Mucosa of rectum (tissue), 2 donors: Measurements from ENCODE around the gene NHEJ1.

Experiments
- H3K27ac ChIP-seq, 2 donors: one replicate each; pipeline ENCODE4 v1.7.0; 2013; ENCODE audit warnings: inconsistent platforms in 2 of 2, low read depth in 2 of 2, low read length in 2 of 2
- H3K27me3 ChIP-seq, 2 donors: one replicate each; pipeline ENCODE4 v1.7.0; 2013; ENCODE audit warnings: low read length in 2 of 2; ENCODE audit not compliant: control insufficient read depth in 2 of 2, insufficient read depth in 2 of 2
- H3K36me3 ChIP-seq, 2 donors: one replicate each; pipeline ENCODE4 v1.7.0; 2013; ENCODE audit warnings: low read length in 2 of 2; ENCODE audit not compliant: control insufficient read depth in 2 of 2, insufficient read depth in 2 of 2
- H3K4me1 ChIP-seq, 2 donors: one replicate each; pipeline ENCODE4 v1.7.0; 2013; ENCODE audit warnings: low read length in 2 of 2, mild to moderate bottlenecking in 1 of 2; ENCODE audit not compliant: control insufficient read depth in 2 of 2, insufficient read depth in 2 of 2
- H3K4me3 ChIP-seq, 2 donors: one replicate each; pipeline ENCODE4 v1.7.0; 2013; ENCODE audit warnings: low read length in 2 of 2
- H3K9ac ChIP-seq, 2 donors: one replicate each; pipeline ENCODE4 v1.7.0; 2013; ENCODE audit warnings: low read length in 2 of 2, low read depth in 1 of 2, mild to moderate bottlenecking in 1 of 2
- H3K9me3 ChIP-seq, 2 donors: one replicate each; pipeline ENCODE4 v1.7.0; 2013; ENCODE audit warnings: low read length in 2 of 2; ENCODE audit not compliant: control insufficient read depth in 2 of 2
- donor health status: healthy.
- donor health status: Normal muscosa, but diverticular disease.

Gene NHEJ1

DNA sequence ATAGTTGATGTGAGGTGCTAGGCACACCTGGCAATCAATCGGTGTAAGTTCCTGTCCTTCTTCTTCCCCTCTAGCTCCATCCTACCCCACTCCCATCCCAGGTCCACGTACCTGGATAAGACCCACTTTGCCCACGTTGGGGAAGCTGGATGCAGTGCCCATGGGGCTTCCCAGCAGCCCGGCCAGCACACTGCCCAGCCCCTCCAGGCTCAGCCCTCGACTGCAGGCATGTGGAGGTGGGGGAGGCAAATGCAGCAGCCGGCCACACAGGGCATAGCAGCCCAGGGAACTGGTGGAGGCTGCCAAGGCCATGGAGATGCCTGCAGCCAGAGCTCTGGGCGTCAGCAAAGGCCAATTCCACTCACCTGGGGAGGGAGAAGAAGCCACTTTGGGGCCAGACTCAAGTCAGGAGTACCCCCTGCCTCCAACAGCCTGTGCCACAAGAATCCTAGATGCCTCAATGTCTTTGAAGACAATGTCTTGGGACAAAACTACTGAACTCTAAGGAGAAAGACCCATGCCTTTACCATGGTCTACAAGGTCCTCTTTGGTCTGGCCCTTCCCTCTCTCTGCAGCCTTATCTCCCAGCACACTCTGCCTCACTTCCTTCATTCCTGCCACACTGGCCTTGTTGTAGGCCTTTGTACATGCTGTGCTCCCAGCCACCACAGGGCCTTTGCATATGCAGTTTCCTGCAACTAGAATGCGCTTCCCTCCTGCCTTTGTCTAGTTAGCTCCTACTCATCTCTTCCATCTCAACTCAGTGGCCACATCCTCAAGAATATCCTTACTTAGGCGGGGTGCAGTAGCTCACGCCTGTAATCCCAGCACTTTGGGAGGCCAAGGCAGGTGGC lies 4.7 kb upstream of the NHEJ1 start:
- no peak overlapping the region for H3K4me3 ChIP-seq
- H3K36me3 ChIP-seq, result no peaks in the 10 kb centered on the region
- H3K4me1 ChIP-seq, result peaks cover 5 to 8% of the 10 kb centered on the region in 2 donors
- no peaks in the 10 kb centered on the region for H3K9me3 ChIP-seq
- no peak overlapping the region for H3K27ac ChIP-seq
- no peaks in the 10 kb centered on the region for H3K27me3 ChIP-seq
- no peak overlapping the region for H3K9ac ChIP-seq

DNA sequence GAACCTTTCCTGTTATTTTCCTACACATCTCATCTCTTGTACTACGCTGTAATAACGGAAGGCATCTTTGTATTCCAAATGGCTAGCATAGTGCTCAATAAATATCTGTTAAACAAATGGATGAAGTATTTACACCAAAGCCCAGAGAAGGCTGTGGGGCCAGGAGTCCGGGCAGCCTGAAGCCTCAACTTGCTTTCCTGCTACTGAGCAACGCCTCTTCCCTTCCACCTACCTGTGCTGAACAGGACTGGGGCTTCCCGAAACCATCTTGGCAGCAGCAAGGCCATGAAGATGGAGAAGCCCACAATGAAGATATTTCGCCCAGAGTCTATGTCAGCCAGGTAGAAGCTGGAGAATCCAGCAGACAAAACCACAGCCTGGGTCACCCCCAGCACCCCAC lies 2.5 kb upstream of the NHEJ1 start:
- Histone ChIP-seq H3K9ac (no peak overlapping the region), H3K27me3 (no peaks in the 10 kb centered on the region), H3K27ac (no peak overlapping the region)

DNA sequence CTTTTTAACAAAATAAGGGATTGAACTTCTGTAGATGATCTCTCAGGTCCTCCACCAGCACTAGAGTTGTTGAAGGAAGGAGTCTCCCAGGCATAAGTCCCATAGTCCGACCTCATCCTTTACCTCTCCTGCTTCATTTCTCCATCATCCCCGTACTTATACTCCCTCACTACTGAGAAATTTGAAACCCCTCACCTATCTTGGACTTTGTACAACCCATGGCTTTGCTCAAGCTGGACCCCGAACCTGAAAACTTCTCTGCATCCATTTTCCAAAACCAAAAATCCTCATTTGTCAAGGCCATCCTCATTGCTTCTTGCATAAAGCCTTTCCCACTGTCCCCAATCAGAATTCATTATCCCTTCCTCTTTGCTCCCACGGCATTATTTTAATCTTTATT lies 482 bp upstream of the NHEJ1 start:
- peak overlapping the region; percentile 83 to 86 for H3K4me3 ChIP-seq
- no peaks in the 10 kb centered on the region for H3K27me3 ChIP-seq
- no peaks in the 10 kb centered on the region for H3K9me3 ChIP-seq
- H3K9ac ChIP-seq, result peak overlapping the region in 1 of 2 donors; percentile 89
- H3K36me3 ChIP-seq, result peaks cover 9 to 12% of the 10 kb centered on the region in 2 donors
- H3K4me1 ChIP-seq, result peaks cover 8 to 10% of the 10 kb centered on the region in 2 donors
- peak overlapping the region; percentile 92 to 94 for H3K27ac ChIP-seq

More for the DNA sequence above, 2.5 kb upstream of the NHEJ1 start:
- Histone ChIP-seq H3K4me3 (no peak overlapping the region), H3K9me3 (no peaks in the 10 kb centered on the region), H3K4me1 (peaks cover 8 to 10% of the 10 kb centered on the region in 2 donors), H3K36me3 (peaks cover 0 to 1% of the 10 kb centered on the region in 2 donors)

DNA sequence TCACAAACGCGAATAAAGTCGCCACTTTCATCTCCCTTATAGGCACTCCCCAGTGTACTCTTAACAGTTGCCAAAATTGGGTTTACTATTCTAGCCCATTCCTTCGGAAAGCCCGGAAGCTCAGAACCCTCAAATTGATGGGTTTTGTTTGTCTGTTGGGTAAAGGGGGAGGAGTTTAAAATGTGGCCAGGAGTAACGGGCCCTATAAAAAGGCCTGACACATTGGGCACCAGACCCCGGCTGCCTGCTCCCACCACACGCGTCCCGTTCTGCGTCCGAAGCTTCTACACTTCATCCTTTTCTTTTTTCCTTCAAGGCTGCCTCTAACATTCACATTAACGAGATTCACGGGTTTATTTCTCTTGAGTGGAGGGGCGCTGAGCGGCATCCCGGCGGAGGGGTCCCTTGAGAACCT lies 837 bp downstream of the NHEJ1 start:
- Histone ChIP-seq H3K9ac (peak overlapping the region; percentile 41 to 50), H3K4me1 (peaks cover 8 to 10% of the 10 kb centered on the region in 2 donors), H3K9me3 (no peaks in the 10 kb centered on the region), H3K27me3 (no peaks in the 10 kb centered on the region), H3K4me3 (peak overlapping the region; percentile 83 to 86), H3K27ac (peak overlapping the region; percentile 92 to 94), H3K36me3 (peaks cover 9 to 12% of the 10 kb centered on the region in 2 donors)

DNA sequence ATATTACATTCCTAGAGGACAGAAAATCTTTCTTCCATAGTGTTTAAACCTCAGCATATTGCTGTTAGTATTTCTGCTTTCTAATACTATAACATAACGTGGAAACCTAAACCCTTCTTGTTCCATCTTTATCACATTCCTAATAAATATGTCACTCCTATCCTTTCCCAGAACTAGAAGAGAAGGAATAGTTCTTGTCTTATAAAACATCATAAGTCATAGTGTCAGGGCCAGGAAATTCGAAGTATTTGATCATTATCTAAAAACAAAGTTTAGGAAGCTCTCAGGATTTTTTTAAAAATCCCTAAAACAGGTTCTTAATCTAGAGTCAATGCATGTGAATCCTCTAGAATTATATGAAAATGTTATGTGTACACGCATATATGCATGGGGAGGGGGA lies 2.0 kb downstream of the NHEJ1 start:
- Histone ChIP-seq H3K9ac (no peak overlapping the region), H3K4me3 (no peak overlapping the region), H3K36me3 (peaks cover 9 to 20% of the 10 kb centered on the region in 2 donors), H3K27ac (no peak overlapping the region), H3K9me3 (no peaks in the 10 kb centered on the region), H3K27me3 (no peaks in the 10 kb centered on the region), H3K4me1 (peaks cover 8 to 10% of the 10 kb centered on the region in 2 donors)

DNA sequence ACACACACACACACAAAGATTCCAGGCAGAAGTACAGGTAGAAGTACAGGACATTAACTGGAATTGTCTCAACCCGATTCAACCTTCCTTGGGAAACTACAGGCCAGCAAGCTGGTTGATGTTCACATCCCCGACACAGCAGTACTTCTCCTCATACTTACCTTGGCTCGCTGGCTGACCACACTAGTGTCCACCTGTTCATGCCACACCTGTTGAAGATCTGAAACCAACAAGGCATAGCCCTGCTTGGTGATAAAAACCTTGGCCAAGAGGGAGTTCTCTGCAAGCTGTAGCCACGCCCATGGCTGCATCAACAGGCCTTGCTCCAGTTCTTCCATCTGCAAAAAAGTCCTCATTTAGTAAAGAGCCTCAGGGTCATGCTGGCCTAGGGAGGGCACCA lies 2.6 kb downstream of the NHEJ1 start:
- Histone ChIP-seq H3K4me1 (peaks cover 8 to 10% of the 10 kb centered on the region in 2 donors), H3K9me3 (no peaks in the 10 kb centered on the region), H3K27me3 (no peaks in the 10 kb centered on the region), H3K27ac (no peak overlapping the region), H3K4me3 (no peak overlapping the region), H3K9ac (no peak overlapping the region), H3K36me3 (peaks cover 9 to 20% of the 10 kb centered on the region in 2 donors)

DNA sequence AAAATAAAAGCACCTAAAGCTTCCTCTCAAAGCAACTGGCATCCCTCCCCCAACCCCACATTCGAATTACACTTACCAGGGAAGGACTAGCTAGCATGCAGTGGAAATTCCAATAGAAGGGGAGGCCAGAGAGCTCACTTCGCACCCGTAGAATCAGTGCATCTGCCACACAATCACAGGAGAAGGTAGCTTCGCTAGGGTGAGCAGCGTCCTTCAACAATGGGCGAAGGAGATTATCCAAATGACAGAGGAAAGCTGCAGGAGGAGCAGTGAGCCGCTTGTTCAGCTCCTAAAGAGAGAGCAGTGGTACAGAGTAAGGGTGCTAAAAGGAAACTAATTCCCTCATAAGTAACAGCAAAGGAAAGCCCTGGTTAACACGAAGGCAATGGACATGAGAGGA lies 3.2 kb downstream of the NHEJ1 start:
- Histone ChIP-seq H3K9me3 (no peaks in the 10 kb centered on the region), H3K4me3 (no peak overlapping the region), H3K36me3 (peaks cover 9 to 20% of the 10 kb centered on the region in 2 donors), H3K27me3 (no peaks in the 10 kb centered on the region), H3K4me1 (peaks cover 8 to 10% of the 10 kb centered on the region in 2 donors), H3K9ac (no peak overlapping the region), H3K27ac (no peak overlapping the region)

DNA sequence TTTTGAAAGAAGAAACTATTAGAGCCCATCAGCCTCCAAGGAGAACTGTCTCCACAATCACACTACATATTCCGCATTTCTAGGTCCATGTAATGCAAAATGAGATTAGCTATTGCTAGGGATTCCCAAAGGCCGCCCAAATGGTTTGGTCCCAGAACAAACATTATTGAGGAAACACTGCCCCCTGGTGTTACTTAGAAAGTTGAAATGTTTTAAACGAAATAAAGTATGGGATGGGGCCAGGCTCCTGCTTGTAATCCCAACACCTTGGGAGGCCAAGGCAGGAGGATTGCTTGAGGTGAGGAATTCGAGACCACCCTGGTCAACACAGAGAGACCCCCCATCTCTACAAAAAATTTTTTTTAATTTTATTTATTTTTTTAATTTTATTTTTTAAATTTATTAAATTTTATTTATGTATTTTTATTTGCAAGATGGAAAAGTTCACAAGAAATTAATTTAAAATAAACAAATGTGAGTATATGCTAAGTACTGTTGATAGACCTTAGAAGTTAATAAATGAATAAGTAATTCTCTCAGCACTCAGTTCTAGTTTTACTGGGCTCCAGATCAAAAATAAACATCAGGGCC lies 5.5 kb downstream of the NHEJ1 start:
- Histone ChIP-seq H3K27ac (no peak overlapping the region), H3K27me3 (no peaks in the 10 kb centered on the region), H3K9me3 (no peaks in the 10 kb centered on the region), H3K4me1 (peaks cover 5 to 6% of the 10 kb centered on the region in 2 donors), H3K4me3 (no peak overlapping the region), H3K9ac (no peak overlapping the region), H3K36me3 (peaks cover 9 to 25% of the 10 kb centered on the region in 2 donors)

DNA sequence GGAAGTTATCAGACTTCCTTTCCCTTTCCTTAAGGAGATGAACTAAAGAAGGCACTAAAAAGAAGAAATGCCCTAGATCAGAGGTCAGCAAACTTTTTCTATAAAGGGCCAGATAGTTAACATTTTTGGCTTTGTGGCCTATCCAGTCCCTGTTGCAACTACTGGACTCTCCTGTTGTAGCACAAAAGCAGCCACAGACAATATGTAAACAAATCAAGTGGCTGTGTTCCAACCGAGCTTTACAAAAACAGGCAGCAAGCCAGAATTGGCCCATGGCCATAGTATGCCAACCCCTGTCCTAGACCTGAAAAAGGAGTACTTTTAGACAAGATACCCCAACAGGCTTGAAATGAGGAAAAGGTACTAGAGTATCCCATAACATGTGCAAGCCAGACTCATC lies 10.9 kb downstream of the NHEJ1 start:
- Histone ChIP-seq H3K27ac (no peak overlapping the region), H3K36me3 (peaks cover 19 to 29% of the 10 kb centered on the region in 2 donors), H3K9ac (peak overlapping the region in 1 of 2 donors; percentile 1), H3K9me3 (no peaks in the 10 kb centered on the region), H3K27me3 (no peaks in the 10 kb centered on the region), H3K4me1 (no peaks in the 10 kb centered on the region), H3K4me3 (no peak overlapping the region)

DNA sequence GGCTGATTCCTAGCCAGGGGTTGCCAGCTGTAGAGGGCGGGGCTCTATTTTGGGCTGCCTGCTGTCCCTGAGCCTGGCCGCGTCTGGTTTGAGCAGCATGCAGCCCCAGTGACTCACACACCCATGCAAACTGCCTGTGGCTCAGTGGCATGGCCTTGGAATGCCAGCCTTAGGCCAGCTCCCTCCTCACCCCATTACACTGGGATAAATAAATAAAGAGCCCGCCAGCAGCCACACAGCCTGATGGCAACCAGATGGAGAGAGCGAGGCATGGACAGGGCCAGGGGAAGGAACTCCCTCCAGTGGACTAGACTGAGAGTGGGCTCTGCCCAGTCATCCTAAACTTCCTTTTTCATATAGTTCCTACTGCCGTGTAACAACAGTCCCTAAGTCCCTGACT lies 18.3 kb downstream of the NHEJ1 start:
- no peaks in the 10 kb centered on the region for H3K9me3 ChIP-seq
- no peaks in the 10 kb centered on the region for H3K4me1 ChIP-seq
- no peak overlapping the region for H3K9ac ChIP-seq
- H3K27me3 ChIP-seq, result no peaks in the 10 kb centered on the region
- peaks cover 21 to 25% of the 10 kb centered on the region in 2 donors for H3K36me3 ChIP-seq
- no peak overlapping the region for H3K4me3 ChIP-seq
- no peak overlapping the region for H3K27ac ChIP-seq
